Stimulated activated naive CD4-positive, alpha-beta T cell (primary cell): ENCODE measurements around the gene KRTAP2-2.
"Not testable (repeated sequence)": the region's sequence is repeated elsewhere in the genome, so short reads cannot be mapped to it uniquely, and the experiment has no call there.

Experiments used
- DNase-seq, 6 experiments: peaks; one replicate each; lab custom pipeline; 2025; lab: John Stamatoyannopoulos, UW

Gene KRTAP2-2

GRCh38 chr17:41064301-41064700, 9.3 kb upstream of the KRTAP2-2 start:
- DNase-seq, result no peak

- no peak for DNase-seq
Measured at GRCh38 chr17:41063449-41063848, 8.4 kb upstream of the KRTAP2-2 start.

- DNase-seq, result no peak
Measured at GRCh38 chr17:41061964-41062363, 6.9 kb upstream of the KRTAP2-2 start.

- no peak for DNase-seq
Measured at GRCh38 chr17:41060052-41060604, 5.1 kb upstream of the KRTAP2-2 start, which contains the start of gene KRTAP2-3. Gene KRTAP2-3 (minus strand): TSS chr17:41060114. CDS start chr17:41060050, 64 bp downstream.

- not testable (repeated sequence) for DNase-seq
Measured at GRCh38 chr17:41059276-41060051, 4.4 kb upstream of the KRTAP2-2 start.

- DNase-seq, result no peak
Measured at GRCh38 chr17:41058741-41059140, 3.7 kb upstream of the KRTAP2-2 start.

GRCh38 chr17:41057547-41057946, 2.5 kb upstream of the KRTAP2-2 start:
- no peak for DNase-seq

GRCh38 chr17:41054556-41054955, 474 bp downstream of the KRTAP2-2 start:
- not testable (repeated sequence) for DNase-seq

- no peak for DNase-seq
Measured at GRCh38 chr17:41054025-41054424, 1.0 kb downstream of the KRTAP2-2 start.

- no peak for DNase-seq
Measured at GRCh38 chr17:41052566-41052965, 2.5 kb downstream of the KRTAP2-2 start.

GRCh38 chr17:41049110-41049509, 5.9 kb downstream of the KRTAP2-2 start:
- no peak for DNase-seq

GRCh38 chr17:41048441-41048840, 6.6 kb downstream of the KRTAP2-2 start:
- no peak for DNase-seq

- DNase-seq, result not testable (repeated sequence)
Measured at GRCh38 chr17:41046735-41047465, 8.1 kb downstream of the KRTAP2-2 start, which contains the start of gene KRTAP2-1. Gene KRTAP2-1 (minus strand): TSS chr17:41047316. CDS start chr17:41047267, 49 bp downstream.

GRCh38 chr17:41042953-41043352, 12.1 kb downstream of the KRTAP2-2 start:
- no peak for DNase-seq

GRCh38 chr17:41040783-41041571, 14.1 kb downstream of the KRTAP2-2 start, which contains the start of gene KRTAP1-1:
Gene KRTAP1-1 (minus strand): TSS chr17:41041450. CDS start chr17:41041397, 53 bp downstream.
- not testable (repeated sequence) for DNase-seq

GRCh38 chr17:41037853-41038350, 17.1 kb downstream of the KRTAP2-2 start:
- DNase-seq, result no peak

- DNase-seq, result not testable (repeated sequence)
Measured at GRCh38 chr17:41034346-41034935, 20.6 kb downstream of the KRTAP2-2 start, which contains the start of gene KRTAP1-3. Gene KRTAP1-3 (minus strand): TSS chr17:41034874. CDS start chr17:41034821, 53 bp downstream.

GRCh38 chr17:41029633-41030245, 25.3 kb downstream of the KRTAP2-2 start, which contains the start of gene KRTAP1-4:
Gene KRTAP1-4 (minus strand): TSS chr17:41030195. CDS start chr17:41030078, 117 bp downstream.
- DNase-seq, result no peak

- DNase-seq, result no peak
Measured at GRCh38 chr17:41026715-41027471, 28.1 kb downstream of the KRTAP2-2 start, which contains the start of gene KRTAP1-5. Gene KRTAP1-5 (minus strand): TSS chr17:41027208. CDS start chr17:41027155, 53 bp downstream.
